Measurements from ENCODE around the gene CFAP45. TPM values are rescaled to one million over a fixed set of nuclear protein-coding genes. Genes with fewer than 3 reads are reported as not detected.

The CFAP45 gene, protein sequence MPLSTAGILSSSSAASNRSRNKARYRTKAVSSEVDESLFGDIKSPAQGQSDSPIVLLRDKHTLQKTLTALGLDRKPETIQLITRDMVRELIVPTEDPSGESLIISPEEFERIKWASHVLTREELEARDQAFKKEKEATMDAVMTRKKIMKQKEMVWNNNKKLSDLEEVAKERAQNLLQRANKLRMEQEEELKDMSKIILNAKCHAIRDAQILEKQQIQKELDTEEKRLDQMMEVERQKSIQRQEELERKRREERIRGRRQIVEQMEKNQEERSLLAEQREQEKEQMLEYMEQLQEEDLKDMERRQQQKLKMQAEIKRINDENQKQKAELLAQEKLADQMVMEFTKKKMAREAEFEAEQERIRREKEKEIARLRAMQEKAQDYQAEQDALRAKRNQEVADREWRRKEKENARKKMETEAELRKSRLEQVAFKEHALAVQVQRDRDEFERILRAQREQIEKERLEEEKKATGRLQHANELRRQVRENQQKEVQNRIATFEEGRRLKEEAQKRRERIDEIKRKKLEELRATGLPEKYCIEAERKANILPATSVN
- total RNA-seq (0.22 TPM), polyA plus RNA-seq (ENCODE audit: insufficient read depth in 1 of 8, insufficient read length in 8 of 8, low replicate concordance in 1 of 8) (under 1 TPM; 0.18 to 0.54 (median 0.44) TPM)
- long read RNA-seq, donor 1 = 0 reads
- long read RNA-seq, donor 2 = 0 reads
- long read RNA-seq, donor 3 = 0 reads
- long read RNA-seq, donor 4 = 0 reads
- long read RNA-seq, donor 5 = 0 reads
- long read RNA-seq, donor 6 = 0 reads
- long read RNA-seq, donor 7 = 0 reads
- long read RNA-seq, donor 8 = 0 reads
- long read RNA-seq, donor 9 = 0 reads
- long read RNA-seq, donor 10 = 0 reads
- long read RNA-seq, donor 11 = 0 reads

DNA sequence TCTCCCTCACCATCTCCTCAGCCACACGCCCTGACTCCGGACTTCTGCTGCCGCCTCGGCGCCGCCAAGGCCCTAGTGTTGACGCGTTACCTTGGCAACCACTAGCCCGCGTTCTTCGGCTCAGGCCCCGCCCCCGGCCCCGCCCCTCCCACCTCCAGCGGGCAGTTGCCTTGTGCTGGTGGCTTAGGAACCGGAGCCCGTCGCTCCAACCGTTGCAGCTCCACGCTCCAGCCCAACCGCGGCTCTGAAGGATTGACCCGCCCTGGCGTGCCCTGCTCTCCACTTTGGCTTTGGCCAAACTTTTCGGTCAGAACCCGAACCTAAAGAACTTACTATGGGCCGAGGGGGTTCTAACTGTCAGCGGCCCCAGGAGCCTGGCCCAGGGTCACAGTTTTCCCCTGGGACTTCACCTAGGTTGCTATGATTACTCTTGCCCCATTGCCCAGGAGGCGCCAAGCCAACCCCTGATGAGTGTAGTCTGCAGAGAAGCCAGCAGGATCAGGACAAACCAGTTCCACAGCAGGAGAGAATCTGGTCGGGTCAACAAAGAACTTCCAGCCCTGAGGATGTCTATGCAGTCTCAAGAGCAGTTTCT, at the start of gene CFAP45:
Gene CFAP45, minus strand, starts transcription at position 80 of the 595 bp plus-strand sequence. Its CDS starts 67 bp downstream, at position 13.
- Histone ChIP-seq H3K9me3 (replicated peaks; ENCODE audit: control insufficient read depth, low read depth, low read length) (peaks cover 3% of the 10 kb centered on the region), H3K36me3 (ENCODE audit: control insufficient read depth, insufficient read depth, low read length) (no peaks in the 10 kb centered on the region), H3K4me3 (ENCODE audit: low read length) (no peak within 1 kb of the TSS), H3K27me3 (ENCODE audit: control insufficient read depth, insufficient read depth, low read length) (no peaks in the 10 kb centered on the region), H3K27ac (ENCODE audit: low read length) (peak within 1 kb of the TSS; percentile 11), H3K4me1 (ENCODE audit: control insufficient read depth, insufficient read depth, low read length) (peaks cover 29% of the 10 kb centered on the region)
- peak; percentile 80 for DNase-seq
- 11% methylated on average over 28 of the region's 30 CpGs for WGBS (ENCODE audit: insufficient coverage)

GRCh38 chr1:159949123-159949522, 49.2 kb upstream of the CFAP45 start:
- no peak overlapping the region for H3K27ac ChIP-seq (ENCODE audit: low read length)
- DNase-seq = no peak
- no peaks in the 10 kb centered on the region for H3K9me3 ChIP-seq (replicated peaks; ENCODE audit: control insufficient read depth, low read depth, low read length)
- no peak overlapping the region for H3K4me3 ChIP-seq (ENCODE audit: low read length)
- peaks cover 11% of the 10 kb centered on the region for H3K4me1 ChIP-seq (ENCODE audit: control insufficient read depth, insufficient read depth, low read length)
- H3K36me3 ChIP-seq (ENCODE audit: control insufficient read depth, insufficient read depth, low read length) = no peaks in the 10 kb centered on the region
- 67% methylated on average over 5 of the region's 6 CpGs for WGBS (ENCODE audit: insufficient coverage)
- peaks cover 25% of the 10 kb centered on the region for H3K27me3 ChIP-seq (ENCODE audit: control insufficient read depth, insufficient read depth, low read length)

- H3K9me3 ChIP-seq (replicated peaks; ENCODE audit: control insufficient read depth, low read depth, low read length) = no peaks in the 10 kb centered on the region
- H3K4me1 ChIP-seq (ENCODE audit: control insufficient read depth, insufficient read depth, low read length) = peaks cover 11% of the 10 kb centered on the region
- 40% methylated on average over 1 of the region's 1 CpG for WGBS (ENCODE audit: insufficient coverage)
- H3K4me3 ChIP-seq (ENCODE audit: low read length) = no peak overlapping the region
- H3K27ac ChIP-seq (ENCODE audit: low read length) = no peak overlapping the region
- no peaks in the 10 kb centered on the region for H3K36me3 ChIP-seq (ENCODE audit: control insufficient read depth, insufficient read depth, low read length)
- DNase-seq = no peak
- H3K27me3 ChIP-seq (ENCODE audit: control insufficient read depth, insufficient read depth, low read length) = peaks cover 22% of the 10 kb centered on the region
These were observed 48.0 kb upstream of the CFAP45 start for GRCh38 chr1:159947942-159948341.

DNA sequence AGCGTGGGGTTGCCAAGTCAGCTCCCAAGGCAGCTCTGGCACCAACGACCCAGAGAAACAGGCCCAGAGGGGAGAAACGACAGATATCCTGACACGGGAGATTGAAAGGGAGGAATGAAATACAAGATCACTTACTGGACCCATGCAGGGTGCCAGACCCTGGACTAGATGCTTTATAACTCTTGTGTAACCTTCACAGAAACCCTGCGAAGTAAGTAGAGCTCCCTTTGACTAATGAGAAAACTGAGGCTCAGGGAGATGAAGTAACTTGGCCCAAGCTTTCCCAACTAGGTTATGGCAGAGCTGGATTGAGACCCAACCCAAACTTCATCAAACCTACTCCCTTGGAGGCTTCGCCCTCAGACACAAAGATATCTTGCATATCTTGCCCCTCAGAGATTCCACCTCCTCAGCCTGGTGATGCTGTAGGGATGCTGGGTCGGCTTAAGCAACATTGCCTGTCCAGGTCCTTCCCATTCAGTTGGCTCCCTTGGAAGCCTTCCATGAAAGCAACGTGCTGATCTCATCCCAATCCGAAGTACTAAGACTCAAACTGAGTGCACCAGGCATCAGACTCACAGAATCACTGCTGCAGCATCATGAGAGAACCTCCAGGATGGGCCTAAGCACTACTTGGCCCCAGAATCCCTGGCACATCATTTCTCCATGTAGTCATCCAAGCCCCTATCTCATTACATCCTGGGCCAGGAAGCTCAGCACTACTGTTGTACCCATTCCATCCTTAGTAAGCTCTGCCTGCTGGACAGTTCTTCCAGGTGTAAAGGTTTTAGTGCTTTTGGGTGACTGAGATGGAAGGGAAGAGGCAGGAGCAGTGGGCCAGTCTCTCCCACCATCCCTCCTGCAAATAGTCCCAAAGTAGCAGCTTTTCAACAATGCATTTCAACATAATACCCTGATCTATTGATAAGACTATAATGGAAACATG, 46.5 kb upstream of the CFAP45 start:
- 29% methylated on average over 7 of the region's 9 CpGs for WGBS (ENCODE audit: insufficient coverage)
- H3K9me3 ChIP-seq (replicated peaks; ENCODE audit: control insufficient read depth, low read depth, low read length) = no peaks in the 10 kb centered on the region
- peaks cover 11% of the 10 kb centered on the region for H3K4me1 ChIP-seq (ENCODE audit: control insufficient read depth, insufficient read depth, low read length)
- peaks cover 20% of the 10 kb centered on the region for H3K27me3 ChIP-seq (ENCODE audit: control insufficient read depth, insufficient read depth, low read length)
- DNase-seq = no peak
- H3K36me3 ChIP-seq (ENCODE audit: control insufficient read depth, insufficient read depth, low read length) = no peaks in the 10 kb centered on the region
- no peak overlapping the region for H3K27ac ChIP-seq (ENCODE audit: low read length)
- no peak overlapping the region for H3K4me3 ChIP-seq (ENCODE audit: low read length)

- Histone ChIP-seq H3K36me3 (ENCODE audit: control insufficient read depth, insufficient read depth, low read length) (no peaks in the 10 kb centered on the region), H3K4me1 (ENCODE audit: control insufficient read depth, insufficient read depth, low read length) (peaks cover 11% of the 10 kb centered on the region), H3K9me3 (replicated peaks; ENCODE audit: control insufficient read depth, low read depth, low read length) (no peaks in the 10 kb centered on the region), H3K27ac (ENCODE audit: low read length) (no peak within 1 kb of the TSS), H3K27me3 (ENCODE audit: control insufficient read depth, insufficient read depth, low read length) (peaks cover 20% of the 10 kb centered on the region), H3K4me3 (ENCODE audit: low read length) (peak within 1 kb of the TSS; percentile 40)
- under 1% methylated on average over 44 of the region's 58 CpGs for WGBS (ENCODE audit: insufficient coverage)
- DNase-seq = peak; percentile 92
These were observed 45.7 kb upstream of the CFAP45 start, which contains the start of gene IGSF9 for GRCh38 chr1:159945483-159946241. IGSF9 (minus strand) TSS chr1:159945613; CDS start chr1:159943454, 2,159 bp downstream.

DNA sequence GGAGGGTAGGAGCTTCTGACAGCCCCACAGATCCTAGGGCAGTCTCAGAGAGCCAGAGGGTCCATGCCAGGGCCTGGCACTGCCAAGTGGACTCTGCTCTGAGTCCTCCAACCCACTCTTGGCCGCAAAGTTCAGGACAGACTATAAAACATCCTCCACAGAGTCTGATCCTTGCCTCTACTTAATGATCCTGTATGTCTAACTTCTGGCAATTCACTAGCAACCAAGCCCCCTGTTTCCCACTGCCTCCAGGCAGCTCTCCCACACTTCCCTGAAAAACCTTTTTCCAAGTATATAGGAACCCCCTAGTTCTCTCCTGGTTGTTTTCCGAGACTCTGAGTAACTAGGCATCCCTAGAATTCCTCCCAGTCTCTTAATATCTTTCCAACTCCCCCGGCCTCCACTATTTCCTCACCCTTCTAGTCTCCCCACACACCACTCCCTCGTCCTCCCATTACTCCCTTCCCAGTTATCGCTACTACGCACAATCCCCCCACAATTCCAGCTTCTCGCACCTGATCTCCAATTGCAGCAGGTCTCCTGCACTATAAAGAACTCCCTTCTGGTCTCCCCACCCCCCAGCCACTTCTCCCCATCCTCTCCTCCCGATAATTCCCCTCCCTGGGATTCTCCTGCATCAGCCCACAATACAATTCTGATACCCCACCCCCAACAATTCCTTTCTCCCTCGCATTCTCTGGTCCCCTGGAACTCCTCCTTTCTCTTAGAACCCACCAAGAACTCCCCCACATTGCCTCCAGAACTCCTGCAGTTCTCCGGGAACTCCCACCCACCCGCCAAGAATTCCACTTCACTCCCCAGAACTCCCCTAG, 44.9 kb upstream of the CFAP45 start:
- peaks cover 11% of the 10 kb centered on the region for H3K4me1 ChIP-seq (ENCODE audit: control insufficient read depth, insufficient read depth, low read length)
- H3K4me3 ChIP-seq (ENCODE audit: low read length) = peak overlapping the region; percentile 40
- H3K27ac ChIP-seq (ENCODE audit: low read length) = no peak overlapping the region
- no peak for DNase-seq
- no peaks in the 10 kb centered on the region for H3K9me3 ChIP-seq (replicated peaks; ENCODE audit: control insufficient read depth, low read depth, low read length)
- no peaks in the 10 kb centered on the region for H3K36me3 ChIP-seq (ENCODE audit: control insufficient read depth, insufficient read depth, low read length)
- peaks cover 20% of the 10 kb centered on the region for H3K27me3 ChIP-seq (ENCODE audit: control insufficient read depth, insufficient read depth, low read length)
- WGBS (ENCODE audit: insufficient coverage) = 13% methylated on average over 11 of the region's 11 CpGs

- DNase-seq = no peak
- Histone ChIP-seq H3K4me1 (ENCODE audit: control insufficient read depth, insufficient read depth, low read length) (peaks cover 11% of the 10 kb centered on the region), H3K27me3 (ENCODE audit: control insufficient read depth, insufficient read depth, low read length) (peaks cover 20% of the 10 kb centered on the region), H3K9me3 (replicated peaks; ENCODE audit: control insufficient read depth, low read depth, low read length) (no peaks in the 10 kb centered on the region), H3K4me3 (ENCODE audit: low read length) (no peak overlapping the region), H3K27ac (ENCODE audit: low read length) (no peak overlapping the region), H3K36me3 (ENCODE audit: control insufficient read depth, insufficient read depth, low read length) (no peaks in the 10 kb centered on the region)
- 80% methylated on average over 5 of the region's 9 CpGs for WGBS (ENCODE audit: insufficient coverage)
These were observed 44.1 kb upstream of the CFAP45 start for GRCh38 chr1:159943908-159944622.

DNA sequence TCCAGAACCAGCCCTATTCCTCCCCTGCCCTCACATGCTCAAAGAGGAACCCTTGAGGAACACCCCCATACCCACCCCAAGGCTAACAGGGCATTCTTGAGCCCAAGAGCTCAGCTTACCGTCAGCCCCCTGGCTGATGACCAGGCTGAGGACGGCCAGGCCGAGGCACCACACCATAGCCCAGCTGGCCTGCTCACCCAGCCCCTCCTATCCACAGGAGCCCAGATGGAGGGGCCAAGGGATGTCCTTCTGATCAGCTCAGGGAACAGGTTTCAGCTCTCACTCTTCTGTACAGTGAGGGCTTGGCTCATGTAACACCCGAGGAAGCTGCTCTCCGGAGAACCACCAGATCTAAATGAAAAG, 43.3 kb upstream of the CFAP45 start:
- H3K9me3 ChIP-seq (replicated peaks; ENCODE audit: control insufficient read depth, low read depth, low read length) = no peaks in the 10 kb centered on the region
- no peak overlapping the region for H3K27ac ChIP-seq (ENCODE audit: low read length)
- H3K4me1 ChIP-seq (ENCODE audit: control insufficient read depth, insufficient read depth, low read length) = peaks cover 12% of the 10 kb centered on the region
- WGBS (ENCODE audit: insufficient coverage) = 42% methylated on average over 2 of the region's 5 CpGs
- no peak overlapping the region for H3K4me3 ChIP-seq (ENCODE audit: low read length)
- no peak for DNase-seq
- peaks cover 20% of the 10 kb centered on the region for H3K27me3 ChIP-seq (ENCODE audit: control insufficient read depth, insufficient read depth, low read length)
- no peaks in the 10 kb centered on the region for H3K36me3 ChIP-seq (ENCODE audit: control insufficient read depth, insufficient read depth, low read length)
